BE2C (cell line): ENCODE measurements around the gene BICDL2.

Experiments
- DNase-seq: peaks from one replicate; pipeline ENCODE4 v3.0.0-alpha.2; 2020
- H3K27me3 ChIP-seq: fragments of 250-450 bp; sonication (Bioruptor Pico); 2 replicates; pipeline ENCODE4 v1.5.1; 2020; ENCODE audit warnings: mild to moderate bottlenecking
- H3K36me3 ChIP-seq: fragments of 250-450 bp; sonication (Bioruptor Pico); 2 replicates; pipeline ENCODE4 v1.5.1; 2020; ENCODE audit warnings: mild to moderate bottlenecking
- H3K4me1 ChIP-seq: fragments of 250-450 bp; sonication (Bioruptor Pico); 2 replicates; pipeline ENCODE4 v1.5.1; 2020
- H3K4me3 ChIP-seq: 2 replicates; pipeline ENCODE4 v1.5.1; 2011; ENCODE audit warnings: low read depth, low read length
- H3K9me3 ChIP-seq: fragments of 250-450 bp; sonication (Bioruptor Pico); 2 replicates; pipeline ENCODE4 v1.5.1; 2020
- CTCF ChIP-seq: IDR thresholded peaks from 2 replicates; pipeline ENCODE4 v1.5.1; 2012; ENCODE audit warnings: mild to moderate bottlenecking, low read depth, low read length

The BICDL2 gene

GRCh38 chr16:2981177-2981898 is 55.4 kb downstream of the BICDL2 start:
- Histone ChIP-seq H3K4me3 (no peak overlapping the region), H3K27me3 (no peaks in the 10 kb centered on the region), H3K36me3 (peaks cover 20% of the 10 kb centered on the region), H3K9me3 (no peaks in the 10 kb centered on the region), H3K4me1 (peaks cover 3% of the 10 kb centered on the region)
- TF ChIP-seq CTCF = no peak
- no peak for DNase-seq

GRCh38 chr16:2980227-2981176 is 56.2 kb downstream of the BICDL2 start, which contains the start of gene PKMYT1:
Gene PKMYT1 (minus strand): TSS chr16:2980446. CDS start chr16:2979657, 789 bp downstream.
- H3K9me3 ChIP-seq = no peaks in the 10 kb centered on the region
- no peaks in the 10 kb centered on the region for H3K27me3 ChIP-seq
- peaks cover 3% of the 10 kb centered on the region for H3K4me1 ChIP-seq

GRCh38 chr16:2979669-2980226 is 57.0 kb downstream of the BICDL2 start:
- H3K36me3 ChIP-seq = peaks cover 36% of the 10 kb centered on the region
- no peaks in the 10 kb centered on the region for H3K27me3 ChIP-seq
- peak overlapping the region; percentile 75 for H3K4me3 ChIP-seq
- peak; percentile 53 for DNase-seq
- H3K4me1 ChIP-seq = peaks cover 3% of the 10 kb centered on the region
- TF ChIP-seq CTCF = no peak
- no peaks in the 10 kb centered on the region for H3K9me3 ChIP-seq

More at GRCh38 chr16:2980227-2981176, 56.2 kb downstream of the BICDL2 start, which contains the start of gene PKMYT1:
- DNase-seq = peak; percentile 95
- H3K36me3 ChIP-seq = peaks cover 28% of the 10 kb centered on the region
- H3K4me3 ChIP-seq = peak within 1 kb of the TSS; percentile 75
- no peak for TF ChIP-seq CTCF
